ENCODE measurements around the gene MEIS3. TPM values are rescaled to one million over a fixed set of nuclear protein-coding genes. Genes with fewer than 3 reads are reported as not detected.

The MEIS3 gene
- total RNA-seq, result 0.07 TPM in 1 of 2 replicates, not detected in the other

- no peak for DNase-seq (ENCODE audit: low read depth, low spot score)
Observed at GRCh38 chr19:47419030-47419783, at the start of gene MEIS3. Gene MEIS3 (minus strand): TSS chr19:47419527. CDS start chr19:47419081, 446 bp downstream.

GRCh38 chr19:47467914-47468313, 48.6 kb upstream of the MEIS3 start:
- DNase-seq (ENCODE audit: low read depth, low spot score), result no peak

GRCh38 chr19:47465957-47466356, 46.6 kb upstream of the MEIS3 start:
- DNase-seq (ENCODE audit: low read depth, low spot score), result no peak

- no peak for DNase-seq (ENCODE audit: low read depth, low spot score)
Observed at GRCh38 chr19:47464675-47465419, 45.5 kb upstream of the MEIS3 start.

GRCh38 chr19:47461876-47462275, 42.5 kb upstream of the MEIS3 start:
- no peak for DNase-seq (ENCODE audit: low read depth, low spot score)

GRCh38 chr19:47459477-47459876, 40.1 kb upstream of the MEIS3 start:
- no peak for DNase-seq (ENCODE audit: low read depth, low spot score)

- DNase-seq (ENCODE audit: low read depth, low spot score), result no peak
Observed at GRCh38 chr19:47458672-47459071, 39.3 kb upstream of the MEIS3 start.

- no peak for DNase-seq (ENCODE audit: low read depth, low spot score)
Observed at GRCh38 chr19:47456721-47457474, 37.6 kb upstream of the MEIS3 start.

- no peak for DNase-seq (ENCODE audit: low read depth, low spot score)
Observed at GRCh38 chr19:47450478-47450877, 31.2 kb upstream of the MEIS3 start.

- DNase-seq (ENCODE audit: low read depth, low spot score), result no peak
Observed at GRCh38 chr19:47448360-47448727, 29.0 kb upstream of the MEIS3 start.

GRCh38 chr19:47447470-47448359, 28.4 kb upstream of the MEIS3 start:
- no peak for DNase-seq (ENCODE audit: low read depth, low spot score)

GRCh38 chr19:47446534-47447469, 27.5 kb upstream of the MEIS3 start:
- no peak for DNase-seq (ENCODE audit: low read depth, low spot score)

- DNase-seq (ENCODE audit: low read depth, low spot score), result no peak
Observed at GRCh38 chr19:47445937-47446402, 26.6 kb upstream of the MEIS3 start.

GRCh38 chr19:47445527-47445926, 26.2 kb upstream of the MEIS3 start:
- no peak for DNase-seq (ENCODE audit: low read depth, low spot score)

GRCh38 chr19:47444388-47444821, 25.1 kb upstream of the MEIS3 start:
- DNase-seq (ENCODE audit: low read depth, low spot score), result no peak

GRCh38 chr19:47443331-47443730, 24.0 kb upstream of the MEIS3 start:
- no peak for DNase-seq (ENCODE audit: low read depth, low spot score)

GRCh38 chr19:47438793-47439220, 19.5 kb upstream of the MEIS3 start:
- no peak for DNase-seq (ENCODE audit: low read depth, low spot score)

- no peak for DNase-seq (ENCODE audit: low read depth, low spot score)
Observed at GRCh38 chr19:47437500-47437899, 18.2 kb upstream of the MEIS3 start.

GRCh38 chr19:47436712-47437401, 17.5 kb upstream of the MEIS3 start:
- no peak for DNase-seq (ENCODE audit: low read depth, low spot score)
